Endometrial microvascular endothelial cells (primary cell): ENCODE results near the gene IL1RAP. TPM values are rescaled to one million over a fixed set of nuclear protein-coding genes. Genes with fewer than 3 reads are reported as not detected.
"Not testable (repeated sequence)": the region's sequence is repeated elsewhere in the genome, so short reads cannot be mapped to it uniquely, and the experiment has no call there.

Experiments
- in situ Hi-C: cut with HindIII; loops from 2 replicates; pipeline ENCODE4 v1.10.0; 2017; ENCODE audit warnings: low sequenced_read_pairs, low pct_unique_long_range_greater_than_20kb; ENCODE audit errors: inconsistent ontology term
- total RNA-seq: library from RNA; depleted of rRNA; stranded (reverse); fragments of >200 nt; gene quantifications from one replicate; pipeline ENCODE4 v1.2.3, GENCODE V29; 2015; ENCODE audit errors: inconsistent ontology term

The IL1RAP gene
- total RNA-seq, 1 donor from 2014 or later, result 13.6 TPM

GRCh38 chr3:190504354-190505125 lies 9.3 kb upstream of the IL1RAP start:
- in situ Hi-C loops, result no loop called here

GRCh38 chr3:190505381-190506003 lies 8.4 kb upstream of the IL1RAP start:
- in situ Hi-C loops, result no loop called here

- in situ Hi-C loops, result no loop called here
Observed at GRCh38 chr3:190506271-190506670, 7.6 kb upstream of the IL1RAP start.

- in situ Hi-C loops, result no loop called here
Observed at GRCh38 chr3:190512666-190513065, 1.2 kb upstream of the IL1RAP start.

GRCh38 chr3:190514413-190515153 lies 698 bp downstream of the IL1RAP start:
- in situ Hi-C loops, result no loop called here

GRCh38 chr3:190516416-190516815 lies 2.5 kb downstream of the IL1RAP start:
- in situ Hi-C loops, result no loop called here

- in situ Hi-C loops, result no loop called here
Observed at GRCh38 chr3:190517687-190518086, 3.8 kb downstream of the IL1RAP start.

GRCh38 chr3:190518531-190518930 lies 4.6 kb downstream of the IL1RAP start:
- in situ Hi-C loops, result not testable (repeated sequence)

- in situ Hi-C loops, result no loop called here
Observed at GRCh38 chr3:190519886-190520285, 6.0 kb downstream of the IL1RAP start.

GRCh38 chr3:190521998-190522397 lies 8.1 kb downstream of the IL1RAP start:
- in situ Hi-C loops, result no loop called here

- in situ Hi-C loops, result no loop called here
Observed at GRCh38 chr3:190522621-190523222, 8.8 kb downstream of the IL1RAP start.

- in situ Hi-C loops, result no loop called here
Observed at GRCh38 chr3:190524942-190525341, 11.1 kb downstream of the IL1RAP start.

GRCh38 chr3:190525634-190526033 lies 11.7 kb downstream of the IL1RAP start:
- in situ Hi-C loops, result no loop called here

- in situ Hi-C loops, result no loop called here
Observed at GRCh38 chr3:190526787-190527762, 13.2 kb downstream of the IL1RAP start.

- in situ Hi-C loops, result no loop called here
Observed at GRCh38 chr3:190528706-190529105, 14.8 kb downstream of the IL1RAP start.

GRCh38 chr3:190531406-190531805 lies 17.5 kb downstream of the IL1RAP start:
- in situ Hi-C loops, result no loop called here

- in situ Hi-C loops, result no loop called here
Observed at GRCh38 chr3:190532731-190533203, 18.9 kb downstream of the IL1RAP start.
